Activated CD4-positive, alpha-beta T cell treated with anti-CD3 and anti-CD28 coated beads, Interleukin-2, amount 10 ng/mL, durations not matched to agents 7 days and 5 days (primary cell): ENCODE measurements around the gene PLXND1. TPM values are rescaled to one million over a fixed set of nuclear protein-coding genes. Genes with fewer than 3 reads are reported as not detected.

Experiments used
- CTCF ChIA-PET: fragments of 350-600 bp; sonication (Branson Sonifier 250); formaldehyde crosslinking; loops from one replicate; lab custom pipeline; 2021; ENCODE audit warnings: antibody characterized with exemption; lab: Charles Lee
- POLR2A ChIA-PET: fragments of 350-600 bp; sonication (Branson Sonifier 250); formaldehyde crosslinking; loops from one replicate; lab custom pipeline; 2021; ENCODE audit warnings: antibody characterized with exemption; lab: Charles Lee
- DNase-seq: peaks from one replicate; pipeline ENCODE4 v3.0.0-alpha.2; 2020
- H3K27ac Mint-ChIP-seq: one replicate; pipeline ENCODE4 v1.8.0; 2021; ENCODE audit warnings: mild to moderate bottlenecking, moderate library complexity, mixed read lengths
- H3K27me3 Mint-ChIP-seq: one replicate; pipeline ENCODE4 v1.8.0; 2021; ENCODE audit warnings: mixed read lengths
- H3K36me3 Mint-ChIP-seq: one replicate; pipeline ENCODE4 v1.8.0; 2021; ENCODE audit warnings: low read depth, mixed read lengths
- H3K4me1 Mint-ChIP-seq: one replicate; pipeline ENCODE4 v1.8.0; 2021; ENCODE audit warnings: mixed read lengths
- H3K4me3 Mint-ChIP-seq: one replicate; pipeline ENCODE4 v1.8.0; 2021; ENCODE audit warnings: mild to moderate bottlenecking, moderate library complexity, mixed read lengths
- H3K9me3 Mint-ChIP-seq: one replicate; pipeline ENCODE4 v1.8.0; 2021; ENCODE audit warnings: mixed read lengths
- total RNA-seq, 2 experiments: library from RNA; stranded (reverse); gene quantifications; one replicate each; pipeline ENCODE4 v1.2.3, GENCODE V29; 2021

PLXND1 gene
- total RNA-seq, 2 experiments from 2014 or later = 1.2 to 1.4 TPM

- H3K27me3 Mint-ChIP-seq = peaks cover 60% of the 10 kb centered on the region
- H3K4me1 Mint-ChIP-seq = peaks cover 22% of the 10 kb centered on the region
- CTCF ChIA-PET = interaction anchor here (2.5 kb wide), 1 partner anchor 9 kb away, joined by 9 read pairs; no protein-coding TSS in a partner anchor
- no peaks in the 10 kb centered on the region for H3K9me3 Mint-ChIP-seq
- no peak for DNase-seq
- no peak overlapping the region for H3K4me3 Mint-ChIP-seq
- no peaks in the 10 kb centered on the region for H3K36me3 Mint-ChIP-seq
- POLR2A ChIA-PET = interaction anchor here (0.6 kb wide), 1 partner anchor 36 kb away, joined by 4 read pairs; no protein-coding TSS in a partner anchor
- no peak overlapping the region for H3K27ac Mint-ChIP-seq
Measured at GRCh38 chr3:129594409-129594808, 12.1 kb downstream of the PLXND1 start.

- POLR2A ChIA-PET = no interaction called here
- CTCF ChIA-PET = interaction anchor here (1.0 to 2.5 kb wide), 4 partner anchors 10 to 48 kb away, joined by 3 to 9 read pairs (median 4); no protein-coding TSS in a partner anchor
- no peaks in the 10 kb centered on the region for H3K9me3 Mint-ChIP-seq
- H3K27ac Mint-ChIP-seq = peak overlapping the region; percentile 79
- peaks cover 22% of the 10 kb centered on the region for H3K4me1 Mint-ChIP-seq
- DNase-seq = peak; percentile 73
- peaks cover 56% of the 10 kb centered on the region for H3K27me3 Mint-ChIP-seq
- no peaks in the 10 kb centered on the region for H3K36me3 Mint-ChIP-seq
- H3K4me3 Mint-ChIP-seq = peak overlapping the region; percentile 21
Measured at GRCh38 chr3:129593595-129594339, 12.7 kb downstream of the PLXND1 start.

- no peak overlapping the region for H3K4me3 Mint-ChIP-seq
- peaks cover 53% of the 10 kb centered on the region for H3K27me3 Mint-ChIP-seq
- H3K9me3 Mint-ChIP-seq = no peaks in the 10 kb centered on the region
- CTCF ChIA-PET = interaction anchor here (0.7 to 2.5 kb wide), 5 partner anchors 10 to 47 kb away, joined by 3 to 9 read pairs (median 3); no protein-coding TSS in a partner anchor
- no peak for DNase-seq
- POLR2A ChIA-PET = no interaction called here
- peaks cover 22% of the 10 kb centered on the region for H3K4me1 Mint-ChIP-seq
- H3K36me3 Mint-ChIP-seq = no peaks in the 10 kb centered on the region
- no peak overlapping the region for H3K27ac Mint-ChIP-seq
Measured at GRCh38 chr3:129593230-129593594, 13.3 kb downstream of the PLXND1 start.

- Mint-ChIP-seq H3K36me3 (no peaks in the 10 kb centered on the region), H3K4me1 (peaks cover 22% of the 10 kb centered on the region), H3K27me3 (peaks cover 50% of the 10 kb centered on the region), H3K27ac (peak overlapping the region; percentile 5), H3K4me3 (no peak overlapping the region), H3K9me3 (no peaks in the 10 kb centered on the region)
- ChIA-PET POLR2A (no interaction called here), CTCF (interaction anchor here (0.6 to 2.0 kb wide), 6 partner anchors 13 to 106 kb away, joined by 3 to 4 read pairs (median 3); no protein-coding TSS in a partner anchor)
- DNase-seq = no peak
Measured at GRCh38 chr3:129592381-129593131, 13.9 kb downstream of the PLXND1 start.

- Mint-ChIP-seq H3K27ac (no peak overlapping the region), H3K4me1 (peaks cover 22% of the 10 kb centered on the region), H3K27me3 (peaks cover 50% of the 10 kb centered on the region), H3K9me3 (no peaks in the 10 kb centered on the region), H3K36me3 (no peaks in the 10 kb centered on the region), H3K4me3 (no peak overlapping the region)
- ChIA-PET POLR2A (no interaction called here), CTCF (interaction anchor here (0.5 to 2.0 kb wide), 3 partner anchors 15 to 204 kb away, joined by 3 to 4 read pairs (median 3); no protein-coding TSS in a partner anchor)
- no peak for DNase-seq
Measured at GRCh38 chr3:129591932-129592331, 14.5 kb downstream of the PLXND1 start.

- H3K27me3 Mint-ChIP-seq = peaks cover 38% of the 10 kb centered on the region
- no peaks in the 10 kb centered on the region for H3K36me3 Mint-ChIP-seq
- ChIA-PET CTCF (interaction anchor here (1.1 to 1.6 kb wide), 2 partner anchors 11 to 37 kb away, joined by 3 to 5 read pairs; no protein-coding TSS in a partner anchor), POLR2A (no interaction called here)
- H3K4me3 Mint-ChIP-seq = no peak overlapping the region
- H3K4me1 Mint-ChIP-seq = peaks cover 22% of the 10 kb centered on the region
- H3K27ac Mint-ChIP-seq = no peak overlapping the region
- no peak for DNase-seq
- H3K9me3 Mint-ChIP-seq = no peaks in the 10 kb centered on the region
Measured at GRCh38 chr3:129590215-129590614, 16.3 kb downstream of the PLXND1 start.

- no peak for DNase-seq
- Mint-ChIP-seq H3K27me3 (peaks cover 21% of the 10 kb centered on the region), H3K27ac (no peak overlapping the region), H3K36me3 (no peaks in the 10 kb centered on the region), H3K4me1 (no peaks in the 10 kb centered on the region), H3K4me3 (no peak overlapping the region), H3K9me3 (no peaks in the 10 kb centered on the region)
- CTCF ChIA-PET = interaction anchor here (2.1 kb wide), 1 partner anchor 20 kb away, joined by 5 read pairs; no protein-coding TSS in a partner anchor
- POLR2A ChIA-PET = no interaction called here
Measured at GRCh38 chr3:129587566-129588210, 18.8 kb downstream of the PLXND1 start.

- H3K27me3 Mint-ChIP-seq = peaks cover 17% of the 10 kb centered on the region
- H3K4me3 Mint-ChIP-seq = no peak overlapping the region
- no peak for DNase-seq
- POLR2A ChIA-PET = no interaction called here
- no peaks in the 10 kb centered on the region for H3K9me3 Mint-ChIP-seq
- CTCF ChIA-PET = interaction anchor here (2.1 to 2.3 kb wide), 2 partner anchors 19 to 33 kb away, joined by 5 read pairs; no protein-coding TSS in a partner anchor
- H3K27ac Mint-ChIP-seq = no peak overlapping the region
- H3K36me3 Mint-ChIP-seq = no peaks in the 10 kb centered on the region
- no peaks in the 10 kb centered on the region for H3K4me1 Mint-ChIP-seq
Measured at GRCh38 chr3:129586746-129587430, 19.6 kb downstream of the PLXND1 start.

GRCh38 chr3:129585949-129586657 lies 20.4 kb downstream of the PLXND1 start:
- no peak for DNase-seq

GRCh38 chr3:129584631-129585030 lies 21.8 kb downstream of the PLXND1 start:
- H3K9me3 Mint-ChIP-seq = no peaks in the 10 kb centered on the region
- POLR2A ChIA-PET = no interaction called here

More at GRCh38 chr3:129585949-129586657, 20.4 kb downstream of the PLXND1 start:
- ChIA-PET POLR2A (no interaction called here), CTCF (interaction anchor here (1.0 to 2.3 kb wide), 2 partner anchors 32 to 269 kb away, joined by 3 to 5 read pairs; no protein-coding TSS in a partner anchor)
- no peaks in the 10 kb centered on the region for H3K9me3 Mint-ChIP-seq
- H3K4me3 Mint-ChIP-seq = no peak overlapping the region
- no peaks in the 10 kb centered on the region for H3K4me1 Mint-ChIP-seq
- H3K27ac Mint-ChIP-seq = no peak overlapping the region
- H3K36me3 Mint-ChIP-seq = no peaks in the 10 kb centered on the region
- H3K27me3 Mint-ChIP-seq = peaks cover 10% of the 10 kb centered on the region

GRCh38 chr3:129583289-129583688 lies 23.2 kb downstream of the PLXND1 start:
- Mint-ChIP-seq H3K27me3 (no peaks in the 10 kb centered on the region), H3K4me1 (no peaks in the 10 kb centered on the region), H3K9me3 (no peaks in the 10 kb centered on the region), H3K4me3 (no peak overlapping the region), H3K27ac (no peak overlapping the region), H3K36me3 (no peaks in the 10 kb centered on the region)
- ChIA-PET CTCF (no interaction called here), POLR2A (no interaction called here)
- DNase-seq = no peak

More at GRCh38 chr3:129584631-129585030, 21.8 kb downstream of the PLXND1 start:
- DNase-seq = no peak
- Mint-ChIP-seq H3K4me3 (no peak overlapping the region), H3K4me1 (no peaks in the 10 kb centered on the region), H3K27ac (no peak overlapping the region), H3K27me3 (no peaks in the 10 kb centered on the region), H3K36me3 (no peaks in the 10 kb centered on the region)
- CTCF ChIA-PET = no interaction called here
